Activated T-cell treated with anti-CD3 and anti-CD28 coated beads, Interleukin-2, amount 50 U/mL, for 4 hours (primary cell): ENCODE measurements around the gene PIP4K2C. TPM values are rescaled to one million over a fixed set of nuclear protein-coding genes. Genes with fewer than 3 reads are reported as not detected.
"Not testable (repeated sequence)": the region's sequence is repeated elsewhere in the genome, so short reads cannot be mapped to it uniquely, and the experiment has no call there.

ENCODE experiments used
- ATAC-seq, 2 donors: fragments of 200-7000 bp; cut with Tn5 transposase; one replicate each; pipeline ENCODE4 v1.10.0; 2021
- DNase-seq: peaks from one replicate; pipeline ENCODE4 v3.0.0-alpha.2; 2020
- H3K27me3 Mint-ChIP-seq: one replicate; pipeline ENCODE4 v1.8.0; 2021; ENCODE audit warnings: low read depth, mixed read lengths
- H3K36me3 Mint-ChIP-seq: one replicate; pipeline ENCODE4 v1.8.0; 2022; ENCODE audit warnings: mixed read lengths; ENCODE audit not compliant: insufficient read depth
- H3K4me1 Mint-ChIP-seq: one replicate; pipeline ENCODE4 v1.8.0; 2021; ENCODE audit warnings: low read depth, mixed read lengths
- H3K4me3 Mint-ChIP-seq: one replicate; pipeline ENCODE4 v1.8.0; 2021; ENCODE audit warnings: mild to moderate bottlenecking, moderate library complexity, mixed read lengths
- H3K9me3 Mint-ChIP-seq: one replicate; pipeline ENCODE4 v1.8.0; 2021; ENCODE audit warnings: mixed read lengths
- total RNA-seq, 3 donors: library from RNA; stranded (reverse); gene quantifications; one replicate each; pipeline ENCODE4 v1.2.1, GENCODE V29; 2021

The PIP4K2C gene
- total RNA-seq, 3 donors from 2014 or later, result 28.6 to 32.0 (median 29.1) TPM

DNA sequence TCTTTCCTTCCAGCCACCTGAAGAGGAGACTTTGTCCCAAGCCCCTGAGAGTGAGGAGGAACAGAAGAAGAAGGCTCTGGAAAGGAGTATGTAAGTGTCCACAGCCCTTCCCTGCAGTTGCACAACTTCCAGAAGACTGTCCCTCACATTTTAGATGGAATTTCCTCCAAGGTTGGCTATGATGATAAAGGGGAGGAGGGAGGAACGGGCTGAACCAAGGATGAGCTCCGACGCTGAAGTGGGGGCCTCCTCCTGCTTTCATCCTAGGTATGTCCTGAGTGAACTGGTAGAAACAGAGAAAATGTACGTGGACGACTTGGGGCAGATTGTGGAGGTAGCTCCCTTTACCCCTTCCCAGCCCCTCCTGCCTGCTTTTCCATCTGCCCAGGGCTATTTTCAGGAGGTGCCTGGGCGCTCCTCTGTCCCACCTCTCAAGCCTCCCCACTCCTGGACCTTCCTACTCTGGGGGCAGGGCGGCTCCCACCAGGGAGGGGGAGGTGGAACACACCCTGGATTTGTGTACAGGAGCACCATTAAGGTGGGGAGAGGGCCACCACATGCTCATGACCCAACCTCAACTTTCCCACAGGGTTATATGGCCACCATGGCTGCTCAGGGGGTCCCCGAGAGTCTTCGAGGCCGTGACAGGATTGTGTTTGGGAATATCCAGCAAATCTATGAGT is 22.6 kb downstream of the PIP4K2C start:
- H3K27me3 Mint-ChIP-seq, result peaks cover 36% of the 10 kb centered on the region
- no peak for ATAC-seq
- no peak overlapping the region for H3K4me3 Mint-ChIP-seq
- DNase-seq, result no peak
- no peaks in the 10 kb centered on the region for H3K36me3 Mint-ChIP-seq
- no peaks in the 10 kb centered on the region for H3K9me3 Mint-ChIP-seq
- H3K4me1 Mint-ChIP-seq, result peaks cover 9% of the 10 kb centered on the region

DNA sequence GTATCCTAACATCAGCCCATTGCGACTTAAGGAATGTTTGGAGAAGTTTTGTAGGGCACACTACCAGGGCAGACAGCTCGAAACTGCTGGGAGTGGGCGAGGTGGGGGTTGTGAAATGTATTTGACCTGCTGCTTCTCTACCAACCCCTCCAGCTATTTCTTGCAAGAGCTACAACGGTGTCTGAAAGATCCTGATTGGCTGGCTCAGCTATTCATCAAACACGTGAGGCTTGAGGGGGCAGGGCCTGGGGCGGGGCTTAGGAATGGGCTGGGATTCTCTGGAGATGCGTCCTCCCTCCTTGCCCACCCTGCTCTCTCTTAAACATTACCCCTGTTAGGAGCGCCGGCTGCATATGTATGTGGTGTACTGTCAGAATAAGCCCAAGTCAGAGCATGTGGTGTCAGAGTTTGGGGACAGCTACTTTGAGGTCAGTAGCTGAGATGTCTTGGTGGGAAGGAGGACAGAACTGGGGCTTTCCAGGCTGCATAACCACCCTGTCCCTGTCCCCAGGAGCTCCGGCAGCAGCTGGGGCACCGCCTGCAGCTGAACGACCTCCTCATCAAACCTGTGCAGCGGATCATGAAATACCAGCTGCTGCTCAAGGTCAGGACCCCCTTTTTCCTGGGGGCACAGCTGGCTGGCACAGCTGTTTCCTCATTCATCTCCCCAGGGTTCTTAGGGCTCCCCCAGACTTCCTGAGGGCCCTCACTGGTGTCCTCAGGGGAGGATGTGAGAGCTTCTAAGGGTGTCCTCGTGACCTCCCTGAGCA is 23.4 kb downstream of the PIP4K2C start:
- Mint-ChIP-seq H3K4me1 (peaks cover 13% of the 10 kb centered on the region), H3K36me3 (no peaks in the 10 kb centered on the region), H3K27me3 (peaks cover 43% of the 10 kb centered on the region), H3K9me3 (no peaks in the 10 kb centered on the region), H3K4me3 (no peak overlapping the region)
- DNase-seq (no peak), ATAC-seq (no peak)

- Mint-ChIP-seq H3K36me3 (no peaks in the 10 kb centered on the region), H3K27me3 (peaks cover 48% of the 10 kb centered on the region), H3K9me3 (no peaks in the 10 kb centered on the region), H3K4me1 (peaks cover 14% of the 10 kb centered on the region), H3K4me3 (no peak overlapping the region)
- DNase-seq, result no peak
- ATAC-seq, result no peak
These were observed 24.0 kb downstream of the PIP4K2C start for GRCh38 chr12:57614948-57615500.

GRCh38 chr12:57615637-57616036 is 24.6 kb downstream of the PIP4K2C start:
- peaks cover 52% of the 10 kb centered on the region for H3K27me3 Mint-ChIP-seq

GRCh38 chr12:57616383-57617101 is 25.6 kb downstream of the PIP4K2C start:
- H3K27me3 Mint-ChIP-seq, result peaks cover 61% of the 10 kb centered on the region

More at GRCh38 chr12:57615637-57616036, 24.6 kb downstream of the PIP4K2C start:
- no peak overlapping the region for H3K4me3 Mint-ChIP-seq
- no peaks in the 10 kb centered on the region for H3K36me3 Mint-ChIP-seq
- peaks cover 16% of the 10 kb centered on the region for H3K4me1 Mint-ChIP-seq
- ATAC-seq (no peak), DNase-seq (no peak)
- no peaks in the 10 kb centered on the region for H3K9me3 Mint-ChIP-seq

DNA sequence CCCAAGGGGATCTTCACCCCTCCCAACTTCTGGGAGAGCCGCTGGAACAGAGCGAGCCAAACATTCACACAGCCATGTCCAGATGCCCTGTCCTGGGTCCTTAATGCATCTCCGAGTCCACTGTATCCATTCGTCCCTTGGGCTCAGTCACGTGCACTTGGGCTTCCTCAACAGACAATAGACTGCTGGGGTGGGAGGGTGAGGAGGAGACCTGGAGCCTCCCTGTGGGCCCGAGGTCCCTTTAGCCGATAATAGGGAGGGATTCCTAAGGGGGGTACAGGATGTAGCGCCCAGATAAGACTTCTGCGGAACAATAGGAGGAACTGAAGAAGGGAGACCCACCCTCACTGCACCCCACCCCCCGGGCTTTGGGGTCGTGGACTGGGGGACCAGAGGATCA is 26.9 kb downstream of the PIP4K2C start:
- Mint-ChIP-seq H3K4me1 (peaks cover 28% of the 10 kb centered on the region), H3K4me3 (no peak overlapping the region), H3K9me3 (no peaks in the 10 kb centered on the region), H3K36me3 (no peaks in the 10 kb centered on the region), H3K27me3 (peaks cover 70% of the 10 kb centered on the region)
- DNase-seq, result no peak
- no peak for ATAC-seq

More at GRCh38 chr12:57616383-57617101, 25.6 kb downstream of the PIP4K2C start:
- Mint-ChIP-seq H3K9me3 (no peaks in the 10 kb centered on the region), H3K36me3 (no peaks in the 10 kb centered on the region), H3K4me3 (no peak overlapping the region), H3K4me1 (peaks cover 23% of the 10 kb centered on the region)
- ATAC-seq (no peak), DNase-seq (no peak)

DNA sequence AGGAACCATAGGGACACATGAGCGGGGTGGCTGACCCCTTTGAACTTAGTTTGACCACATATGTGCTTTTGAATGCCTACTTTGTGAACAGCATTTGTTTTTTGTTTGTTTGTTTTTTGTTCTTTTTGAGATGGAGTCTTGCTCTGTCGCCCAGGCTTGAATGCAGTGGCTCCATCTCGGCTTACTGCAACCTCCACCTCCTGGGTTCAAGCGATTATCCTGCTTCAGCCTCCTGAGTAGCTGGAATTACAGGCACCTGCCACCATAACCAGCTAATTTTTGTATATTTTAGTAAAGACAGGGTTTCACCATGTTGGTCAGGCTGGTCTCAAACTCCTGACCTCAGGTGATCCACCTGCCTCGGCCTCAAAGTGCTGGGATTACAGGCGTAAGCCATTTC is 27.4 kb downstream of the PIP4K2C start:
- H3K4me1 Mint-ChIP-seq, result peaks cover 28% of the 10 kb centered on the region
- DNase-seq, H3K4me3 Mint-ChIP-seq, ATAC-seq, H3K36me3 Mint-ChIP-seq, H3K9me3 Mint-ChIP-seq: not testable (repeated sequence)
- H3K27me3 Mint-ChIP-seq, result peaks cover 74% of the 10 kb centered on the region

DNA sequence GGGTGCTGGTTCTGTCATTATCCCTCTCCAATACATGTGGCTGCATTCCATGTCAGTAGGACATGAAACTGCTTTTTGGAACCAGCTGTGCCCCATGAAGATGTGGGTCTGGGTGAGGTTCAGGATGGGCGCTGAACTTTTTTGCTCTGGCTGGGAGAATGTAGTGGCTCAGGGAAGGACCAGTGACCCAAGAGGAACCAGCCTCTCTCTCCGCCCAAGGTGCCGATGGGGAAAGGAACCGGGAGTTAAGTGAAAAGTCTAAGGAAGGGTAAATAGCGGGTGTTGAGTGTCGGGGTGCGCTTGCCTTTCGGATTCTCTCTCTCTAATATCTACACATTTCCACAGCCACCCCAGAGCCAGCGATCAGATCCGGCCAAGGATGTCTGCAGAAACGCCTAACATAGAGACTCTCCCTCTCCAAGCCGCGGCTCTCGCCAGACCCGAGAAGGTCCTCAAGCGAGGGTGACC is 28.0 kb downstream of the PIP4K2C start:
- no peak for DNase-seq
- H3K36me3 Mint-ChIP-seq, result no peaks in the 10 kb centered on the region

DNA sequence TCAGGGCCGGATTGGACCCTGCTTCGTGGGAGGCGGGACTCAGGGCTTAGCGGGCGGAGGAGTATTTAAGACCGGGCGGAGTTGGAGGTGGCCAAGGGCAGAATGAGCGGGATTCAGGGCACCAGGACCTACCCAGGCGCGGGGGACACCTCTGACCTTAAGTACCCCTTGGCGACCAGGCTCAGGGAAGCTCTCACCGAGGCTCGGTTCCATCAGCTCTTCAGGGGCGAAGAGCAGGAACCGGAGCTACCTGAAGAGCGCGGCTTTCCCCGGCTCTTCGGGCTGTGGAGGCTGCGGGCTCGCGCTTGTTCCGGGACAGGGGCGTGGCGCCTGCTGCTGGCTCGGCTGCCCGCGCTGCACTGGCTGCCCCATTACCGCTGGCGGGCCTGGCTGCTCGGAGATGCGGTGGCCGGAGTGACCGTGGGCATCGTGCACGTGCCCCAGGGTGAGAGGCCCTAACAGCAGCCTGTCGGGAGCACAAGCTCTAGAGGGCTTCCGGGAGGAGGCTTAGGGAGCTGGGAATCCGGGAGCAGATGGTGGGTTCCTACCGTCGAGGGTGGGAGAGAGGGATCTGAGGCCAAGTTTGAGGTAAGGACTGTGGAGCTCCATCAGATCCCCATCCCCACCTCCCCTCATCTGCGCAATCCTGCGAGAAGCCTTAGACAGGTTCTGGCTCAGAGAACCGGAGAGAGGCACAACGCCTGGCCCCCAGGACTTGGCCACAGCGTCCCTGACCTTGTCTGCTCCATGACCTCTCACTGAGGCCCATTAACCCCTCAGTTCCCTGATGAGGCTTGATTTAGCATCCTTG is 28.6 kb downstream of the PIP4K2C start:
- no peaks in the 10 kb centered on the region for H3K36me3 Mint-ChIP-seq
- H3K27me3 Mint-ChIP-seq, result peaks cover 80% of the 10 kb centered on the region
- peak; percentile 34 to 60 for ATAC-seq
- H3K4me1 Mint-ChIP-seq, result peaks cover 26% of the 10 kb centered on the region
- DNase-seq, result no peak
- no peak overlapping the region for H3K4me3 Mint-ChIP-seq
- H3K9me3 Mint-ChIP-seq, result no peaks in the 10 kb centered on the region

More for the DNA sequence above, 28.0 kb downstream of the PIP4K2C start:
- Mint-ChIP-seq H3K9me3 (no peaks in the 10 kb centered on the region), H3K27me3 (peaks cover 77% of the 10 kb centered on the region), H3K4me3 (no peak overlapping the region), H3K4me1 (peaks cover 28% of the 10 kb centered on the region)
- no peak for ATAC-seq

DNA sequence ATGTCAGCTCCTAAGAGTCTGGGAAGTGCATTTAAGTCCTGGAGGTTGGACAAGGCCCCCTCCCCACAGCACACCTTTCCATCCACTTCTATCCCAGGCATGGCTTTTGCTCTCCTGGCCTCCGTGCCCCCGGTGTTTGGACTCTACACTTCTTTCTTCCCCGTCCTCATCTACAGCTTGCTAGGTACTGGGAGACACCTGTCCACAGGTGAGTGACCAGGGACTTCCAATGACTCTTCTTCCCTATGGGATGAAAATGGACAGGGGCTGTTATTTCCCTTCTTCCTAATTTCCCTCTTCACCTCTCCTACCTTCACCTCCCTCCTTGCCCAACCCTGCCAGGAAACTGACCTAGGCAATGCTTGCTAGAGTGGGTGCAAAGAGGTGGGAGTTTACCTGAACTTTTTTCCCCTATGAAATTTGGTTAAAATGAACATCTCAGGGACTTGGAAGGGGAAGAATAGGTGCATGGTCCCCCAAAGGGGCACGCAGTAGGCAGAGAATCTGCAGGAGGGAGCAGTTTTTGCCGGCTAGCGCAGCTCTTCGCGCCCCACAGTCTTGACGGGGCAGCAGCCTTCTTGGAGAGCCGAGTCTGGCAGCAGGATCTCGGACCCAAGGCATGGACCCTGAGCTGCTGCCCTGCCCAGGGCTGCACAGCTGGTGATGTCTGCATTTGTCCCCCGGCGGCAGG is 29.4 kb downstream of the PIP4K2C start:
- no peak for ATAC-seq
- DNase-seq, result no peak
- no peaks in the 10 kb centered on the region for H3K36me3 Mint-ChIP-seq
- H3K27me3 Mint-ChIP-seq, result peaks cover 88% of the 10 kb centered on the region
- H3K4me1 Mint-ChIP-seq, result peaks cover 26% of the 10 kb centered on the region
- peak overlapping the region; percentile 65 for H3K4me3 Mint-ChIP-seq
- H3K9me3 Mint-ChIP-seq, result no peaks in the 10 kb centered on the region

DNA sequence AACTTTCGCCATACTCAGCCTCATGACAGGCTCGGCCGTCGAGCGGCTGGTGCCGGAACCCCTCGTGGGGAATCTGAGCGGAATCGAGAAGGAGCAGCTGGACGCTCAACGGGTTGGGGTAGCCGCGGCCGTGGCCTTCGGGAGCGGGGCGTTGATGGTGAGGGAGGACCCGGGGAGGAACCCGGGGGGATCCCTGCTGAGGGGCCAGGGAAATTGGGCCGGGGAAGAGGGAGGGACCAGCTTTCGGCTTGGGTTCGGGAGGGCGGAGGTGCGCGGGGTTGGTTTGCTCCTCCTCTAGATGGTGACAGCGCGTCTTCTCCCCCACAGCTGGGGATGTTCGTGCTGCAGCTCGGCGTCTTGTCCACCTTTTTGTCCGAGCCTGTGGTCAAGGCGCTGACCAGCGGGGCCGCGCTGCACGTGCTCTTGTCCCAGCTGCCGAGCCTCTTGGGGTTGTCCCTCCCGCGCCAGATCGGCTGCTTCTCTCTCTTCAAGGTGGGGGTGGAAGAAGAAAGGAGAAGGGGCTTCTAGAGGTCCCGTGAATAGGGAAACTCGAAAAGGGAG is 30.0 kb downstream of the PIP4K2C start:
- H3K27me3 Mint-ChIP-seq, result peaks cover 90% of the 10 kb centered on the region
- no peak for DNase-seq
- peaks cover 26% of the 10 kb centered on the region for H3K4me1 Mint-ChIP-seq

GRCh38 chr12:57621497-57622292 is 30.7 kb downstream of the PIP4K2C start:
- H3K27me3 Mint-ChIP-seq, result peaks cover 95% of the 10 kb centered on the region
- ATAC-seq, result peak; percentile 78
- peaks cover 26% of the 10 kb centered on the region for H3K4me1 Mint-ChIP-seq

More for the DNA sequence above, 30.0 kb downstream of the PIP4K2C start:
- Mint-ChIP-seq H3K4me3 (peak overlapping the region; percentile 65), H3K9me3 (no peaks in the 10 kb centered on the region), H3K36me3 (no peaks in the 10 kb centered on the region)
- peak; percentile 47 to 48 for ATAC-seq

More at GRCh38 chr12:57621497-57622292, 30.7 kb downstream of the PIP4K2C start:
- Mint-ChIP-seq H3K36me3 (no peaks in the 10 kb centered on the region), H3K9me3 (no peaks in the 10 kb centered on the region), H3K4me3 (peak overlapping the region; percentile 65)
- peak; percentile 56 for DNase-seq
